Stomach (tissue), 4 donors: ENCODE measurements around the gene PCDHGA11.

Source experiments
- EP300 ChIP-seq: sonication (generic); formaldehyde crosslinking; IDR thresholded peaks from one replicate; pipeline ENCODE4 v1.6.1; 2017; ENCODE audit warnings: antibody characterized with exemption
- POLR2A ChIP-seq, 4 donors: fragments of 450-650 bp; IDR thresholded peaks; one replicate each; pipeline ENCODE4 v1.6.1; 2016; ENCODE audit warnings: antibody characterized with exemption in 4 of 4, control low read depth in 2 of 4, mild to moderate bottlenecking in 1 of 4, moderate library complexity in 1 of 4
- POLR2AphosphoS5 ChIP-seq, 3 donors: sonication (generic); formaldehyde crosslinking; IDR thresholded peaks; one replicate each; pipeline ENCODE4 v1.6.1; 2016; ENCODE audit warnings: antibody characterized with exemption in 3 of 3
- TF ChIP-seq, protein P1 (sequence below), 7 experiments: fragments of 450-650 bp in 4 of 7; fragments of 200-600 bp in 3 of 7; sonication (generic) in 3 of 7; IDR thresholded peaks; one replicate each; pipeline ENCODE4 v1.5.1; 2016 to 2019; ENCODE audit warnings: antibody characterized with exemption in 7 of 7, control low read depth in 2 of 7, mild to moderate bottlenecking in 1 of 7

DNA sequence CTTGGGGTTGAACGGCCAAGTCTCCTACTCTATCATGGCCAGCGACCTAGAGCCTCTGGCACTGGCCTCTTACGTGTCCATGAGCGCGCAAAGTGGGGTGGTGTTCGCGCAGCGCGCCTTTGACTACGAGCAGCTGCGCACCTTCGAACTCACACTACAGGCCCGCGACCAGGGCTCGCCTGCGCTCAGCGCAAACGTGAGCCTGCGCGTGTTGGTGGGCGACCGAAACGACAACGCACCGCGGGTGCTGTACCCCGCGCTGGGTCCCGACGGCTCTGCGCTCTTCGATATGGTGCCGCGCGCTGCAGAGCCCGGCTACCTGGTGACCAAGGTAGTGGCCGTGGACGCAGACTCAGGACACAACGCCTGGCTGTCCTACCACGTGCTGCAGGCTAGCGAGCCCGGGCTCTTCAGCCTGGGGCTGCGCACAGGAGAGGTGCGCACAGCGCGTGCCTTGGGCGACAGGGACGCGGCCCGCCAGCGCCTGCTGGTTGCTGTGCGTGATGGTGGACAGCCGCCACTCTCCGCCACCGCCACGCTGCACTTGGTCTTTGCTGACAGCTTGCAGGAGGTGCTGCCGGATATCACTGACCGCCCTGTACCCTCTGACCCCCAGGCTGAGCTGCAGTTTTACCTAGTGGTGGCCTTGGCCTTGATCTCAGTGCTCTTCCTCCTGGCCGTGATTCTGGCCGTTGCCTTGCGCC lies 21.1 kb upstream of the PCDHGA11 start:
- TF ChIP-seq, protein P1, sequence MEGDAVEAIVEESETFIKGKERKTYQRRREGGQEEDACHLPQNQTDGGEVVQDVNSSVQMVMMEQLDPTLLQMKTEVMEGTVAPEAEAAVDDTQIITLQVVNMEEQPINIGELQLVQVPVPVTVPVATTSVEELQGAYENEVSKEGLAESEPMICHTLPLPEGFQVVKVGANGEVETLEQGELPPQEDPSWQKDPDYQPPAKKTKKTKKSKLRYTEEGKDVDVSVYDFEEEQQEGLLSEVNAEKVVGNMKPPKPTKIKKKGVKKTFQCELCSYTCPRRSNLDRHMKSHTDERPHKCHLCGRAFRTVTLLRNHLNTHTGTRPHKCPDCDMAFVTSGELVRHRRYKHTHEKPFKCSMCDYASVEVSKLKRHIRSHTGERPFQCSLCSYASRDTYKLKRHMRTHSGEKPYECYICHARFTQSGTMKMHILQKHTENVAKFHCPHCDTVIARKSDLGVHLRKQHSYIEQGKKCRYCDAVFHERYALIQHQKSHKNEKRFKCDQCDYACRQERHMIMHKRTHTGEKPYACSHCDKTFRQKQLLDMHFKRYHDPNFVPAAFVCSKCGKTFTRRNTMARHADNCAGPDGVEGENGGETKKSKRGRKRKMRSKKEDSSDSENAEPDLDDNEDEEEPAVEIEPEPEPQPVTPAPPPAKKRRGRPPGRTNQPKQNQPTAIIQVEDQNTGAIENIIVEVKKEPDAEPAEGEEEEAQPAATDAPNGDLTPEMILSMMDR (IDR thresholded peaks at IDR 0.05) = no peak
- no peak for TF ChIP-seq POLR2A (IDR thresholded peaks at IDR 0.05)
- TF ChIP-seq POLR2AphosphoS5 (IDR thresholded peaks at IDR 0.05) = no peak
- no peak for TF ChIP-seq EP300
